Measurements from ENCODE around the gene ANKRD34A. TPM values are rescaled to one million over a fixed set of nuclear protein-coding genes. Genes with fewer than 3 reads are reported as not detected.

Gene ANKRD34A
- total and polyA plus RNA-seq, 4 donors, result 0.06 to 1.0 (median 0.46) TPM

GRCh38 chr1:146010126-146010738 lies 45.9 kb upstream of the ANKRD34A start:
- Histone ChIP-seq H3K4me1 (ENCODE audit: control insufficient read depth in 5 of 5, insufficient read depth in 5 of 5, low read length in 5 of 5) (peaks cover 0 to 8% (median 1%) of the 10 kb centered on the region in 5 donors), H3K27me3 (ENCODE audit: control insufficient read depth in 3 of 3, insufficient read depth in 3 of 3, low read length in 2 of 3) (peaks cover 0 to 4% (median 3%) of the 10 kb centered on the region in 3 donors), H3K27ac (ENCODE audit: low read depth in 1 of 2, low read length in 1 of 2) (peak overlapping the region; percentile 33 to 43), H3K36me3 (ENCODE audit: control insufficient read depth in 4 of 4, insufficient read depth in 4 of 4, low read length in 4 of 4) (no peaks in the 10 kb centered on the region), H3K9ac (ENCODE audit: insufficient read depth in 1 of 2, low read length in 2 of 2) (no peak overlapping the region), H3K4me3 (no peak overlapping the region), H3K9me3 (ENCODE audit: control insufficient read depth in 4 of 4, insufficient read depth in 3 of 4, low read length in 3 of 4) (no peaks in the 10 kb centered on the region)
- DNase-seq, result no peak
- TF ChIP-seq CTCF (IDR thresholded peaks at IDR 0.05; ENCODE audit: control extremely low read depth, extremely low read depth), result no peak
- ATAC-seq (ENCODE audit: insufficient read depth, low FRiP score), result peak; percentile 46
- 61 to 84% methylated on average over 8 of the region's 8 CpGs for WGBS, 2 donors

GRCh38 chr1:146007489-146008133 lies 43.2 kb upstream of the ANKRD34A start:
- Histone ChIP-seq H3K27ac (ENCODE audit: low read depth in 1 of 2, low read length in 1 of 2) (peak overlapping the region; percentile 51 to 81), H3K36me3 (ENCODE audit: control insufficient read depth in 4 of 4, insufficient read depth in 4 of 4, low read length in 4 of 4) (no peaks in the 10 kb centered on the region), H3K27me3 (ENCODE audit: control insufficient read depth in 3 of 3, insufficient read depth in 3 of 3, low read length in 2 of 3) (no peaks in the 10 kb centered on the region), H3K9ac (ENCODE audit: insufficient read depth in 1 of 2, low read length in 2 of 2) (no peak overlapping the region), H3K4me3 (no peak overlapping the region), H3K9me3 (ENCODE audit: control insufficient read depth in 4 of 4, insufficient read depth in 3 of 4, low read length in 3 of 4) (no peaks in the 10 kb centered on the region), H3K4me1 (ENCODE audit: control insufficient read depth in 5 of 5, insufficient read depth in 5 of 5, low read length in 5 of 5) (peaks cover 0 to 4% (median 1%) of the 10 kb centered on the region in 5 donors)
- DNase-seq, result no peak
- 87 to 91% methylated on average over 8 of the region's 8 CpGs for WGBS, 2 donors
- no peak for TF ChIP-seq CTCF (IDR thresholded peaks at IDR 0.05; ENCODE audit: control extremely low read depth, extremely low read depth)
- no peak for ATAC-seq (ENCODE audit: insufficient read depth, low FRiP score)

DNA sequence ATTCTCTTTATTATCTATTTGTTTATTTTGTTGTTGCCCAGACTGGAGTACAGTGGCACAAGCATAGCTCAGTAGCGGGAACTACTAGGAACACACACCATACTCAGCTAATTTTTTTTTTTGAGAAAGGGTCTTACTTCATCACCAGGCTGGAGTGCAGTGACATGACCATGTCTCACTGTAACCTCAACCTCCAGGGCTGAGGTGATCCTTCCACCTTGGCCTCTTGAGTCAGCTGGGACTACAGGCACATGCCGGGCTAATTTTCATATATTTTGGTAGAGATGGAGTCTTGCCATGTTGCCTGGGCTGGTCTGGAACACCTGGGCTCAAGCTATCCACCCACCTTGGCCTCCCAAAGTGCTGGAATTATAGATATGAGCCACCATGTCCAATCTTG lies 37.3 kb upstream of the ANKRD34A start:
- Histone ChIP-seq H3K9ac (ENCODE audit: insufficient read depth in 1 of 2, low read length in 2 of 2) (no peak overlapping the region), H3K27me3 (ENCODE audit: control insufficient read depth in 3 of 3, insufficient read depth in 3 of 3, low read length in 2 of 3) (no peaks in the 10 kb centered on the region), H3K9me3 (ENCODE audit: control insufficient read depth in 4 of 4, insufficient read depth in 3 of 4, low read length in 3 of 4) (no peaks in the 10 kb centered on the region), H3K36me3 (ENCODE audit: control insufficient read depth in 4 of 4, insufficient read depth in 4 of 4, low read length in 4 of 4) (no peaks in the 10 kb centered on the region), H3K4me1 (ENCODE audit: control insufficient read depth in 5 of 5, insufficient read depth in 5 of 5, low read length in 5 of 5) (peaks cover 7 to 24% (median 14%) of the 10 kb centered on the region in 5 donors), H3K27ac (ENCODE audit: low read depth in 1 of 2, low read length in 1 of 2) (peak overlapping the region in 1 of 2 donors; percentile 62), H3K4me3 (no peak overlapping the region)
- TF ChIP-seq CTCF (IDR thresholded peaks at IDR 0.05; ENCODE audit: control extremely low read depth, extremely low read depth), result no peak
- WGBS, 2 donors, result 87 to 97% methylated on average over 2 of the region's 2 CpGs
- DNase-seq (no peak), ATAC-seq (ENCODE audit: insufficient read depth, low FRiP score) (no peak)

Measured in lung (tissue), 12 donors.